Measurements from ENCODE around the gene RCL1. TPM values are rescaled to one million over a fixed set of nuclear protein-coding genes. Genes with fewer than 3 reads are reported as not detected.

Gene RCL1
- total and polyA plus RNA-seq, 2 donors: 19.6 to 24.0 TPM

DNA sequence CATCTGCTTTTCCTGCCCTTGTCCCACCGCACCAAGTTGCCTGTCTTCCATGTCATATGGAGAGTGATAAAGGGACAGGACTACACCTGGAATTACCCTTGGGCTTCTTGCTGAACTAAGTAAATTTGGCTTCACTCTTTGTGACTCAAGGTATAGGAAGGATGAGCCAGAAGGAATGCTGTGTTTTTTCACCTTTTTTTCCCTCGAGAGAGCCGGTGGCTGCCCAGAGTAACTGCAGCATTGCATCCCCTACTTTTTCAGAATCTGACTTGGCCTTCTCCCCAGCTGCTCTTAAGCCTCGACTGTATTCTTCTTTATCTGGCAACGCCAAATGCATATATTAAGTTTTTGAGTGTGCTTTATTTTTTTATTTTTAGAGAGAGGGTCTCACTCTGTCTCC lies 38.4 kb downstream of the RCL1 start:
- Histone ChIP-seq H3K27ac (ENCODE audit: low read depth in 1 of 2, low read length in 1 of 2) (no peak overlapping the region), H3K4me1 (ENCODE audit: control insufficient read depth in 2 of 2, insufficient read depth in 2 of 2, low read length in 2 of 2) (no peaks in the 10 kb centered on the region), H3K9me3 (ENCODE audit: control insufficient read depth in 2 of 2, insufficient read depth in 1 of 2, low read length in 1 of 2) (no peaks in the 10 kb centered on the region), H3K27me3 (ENCODE audit: control insufficient read depth in 2 of 2, insufficient read depth in 1 of 2, low read length in 1 of 2) (no peaks in the 10 kb centered on the region), H3K36me3 (ENCODE audit: control insufficient read depth in 2 of 2, insufficient read depth in 2 of 2, low read length in 1 of 2) (peaks cover 0 to 14% of the 10 kb centered on the region in 2 donors), H3K4me3 (ENCODE audit: low read length in 2 of 2) (no peak overlapping the region)
- no peak for DNase-seq (ENCODE audit: low read depth in 6 of 9, low spot score in 9 of 9)
- 97% methylated on average over 5 of the region's 5 CpGs for WGBS

DNA sequence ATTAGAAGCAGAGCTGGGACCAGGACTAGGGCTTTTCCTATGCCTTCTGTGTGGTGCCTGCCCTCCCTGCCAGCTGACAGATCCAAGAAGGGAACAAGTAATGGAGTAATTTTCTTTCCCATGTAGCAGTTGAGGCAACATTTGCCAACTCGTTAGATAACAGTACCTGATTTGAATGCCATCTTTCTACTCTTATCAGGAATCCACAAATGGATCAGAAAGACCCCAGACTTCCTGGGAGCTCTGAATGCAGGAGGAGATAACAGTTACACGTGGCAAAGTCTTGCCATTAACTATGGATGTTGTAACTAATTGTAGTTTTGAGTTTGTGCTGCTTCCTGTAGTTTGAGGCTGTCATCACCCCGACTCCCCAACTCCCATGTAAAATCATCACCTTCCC lies 39.2 kb downstream of the RCL1 start:
- peaks cover 0 to 15% of the 10 kb centered on the region in 2 donors for H3K36me3 ChIP-seq (ENCODE audit: control insufficient read depth in 2 of 2, insufficient read depth in 2 of 2, low read length in 1 of 2)
- no peak for DNase-seq (ENCODE audit: low read depth in 6 of 9, low spot score in 9 of 9)
- H3K4me3 ChIP-seq (ENCODE audit: low read length in 2 of 2): no peak overlapping the region
- H3K9me3 ChIP-seq (ENCODE audit: control insufficient read depth in 2 of 2, insufficient read depth in 1 of 2, low read length in 1 of 2): no peaks in the 10 kb centered on the region
- no peak overlapping the region for H3K27ac ChIP-seq (ENCODE audit: low read depth in 1 of 2, low read length in 1 of 2)
- H3K27me3 ChIP-seq (ENCODE audit: control insufficient read depth in 2 of 2, insufficient read depth in 1 of 2, low read length in 1 of 2): no peaks in the 10 kb centered on the region
- H3K4me1 ChIP-seq (ENCODE audit: control insufficient read depth in 2 of 2, insufficient read depth in 2 of 2, low read length in 2 of 2): no peaks in the 10 kb centered on the region
- WGBS: 95% methylated on average over 3 of the region's 3 CpGs

DNA sequence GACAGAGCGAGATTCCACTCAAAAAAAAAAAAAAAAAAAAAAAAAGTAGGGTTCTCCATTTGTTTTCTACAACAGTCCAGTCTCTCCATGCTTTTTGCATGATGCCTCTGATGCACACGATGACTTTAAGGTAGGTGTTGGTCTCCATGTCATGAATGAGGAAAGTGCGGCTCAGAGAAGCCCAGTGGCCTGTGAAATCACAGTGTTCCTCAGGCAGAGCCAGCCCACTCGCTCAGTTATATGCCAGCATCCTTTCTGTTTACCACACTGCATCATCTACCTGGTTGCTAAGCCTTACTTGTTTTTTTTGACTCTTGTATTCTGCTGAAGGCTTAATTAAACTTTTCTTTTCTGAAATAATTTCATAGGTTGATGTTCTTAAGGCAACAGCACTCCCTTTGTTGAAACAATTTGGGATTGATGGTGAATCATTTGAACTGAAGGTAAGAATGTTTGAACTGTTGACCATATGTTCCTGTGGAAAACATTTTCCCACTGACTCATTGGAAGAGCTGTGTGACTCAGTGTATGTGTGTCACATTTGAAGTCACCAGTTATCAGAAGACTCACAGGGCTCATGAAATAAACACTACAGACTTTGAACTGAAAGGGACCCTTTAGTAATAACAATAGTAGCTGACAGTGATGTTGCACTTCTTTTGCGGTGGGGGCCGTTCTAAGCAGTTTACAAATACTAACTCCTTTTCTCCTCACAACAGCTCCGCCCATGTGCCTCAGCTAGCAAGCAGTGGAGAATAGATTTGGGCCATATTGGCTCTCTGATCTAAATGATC lies 40.2 kb downstream of the RCL1 start:
- Histone ChIP-seq H3K4me1 (ENCODE audit: control insufficient read depth in 2 of 2, insufficient read depth in 2 of 2, low read length in 2 of 2) (no peaks in the 10 kb centered on the region), H3K9me3 (ENCODE audit: control insufficient read depth in 2 of 2, insufficient read depth in 1 of 2, low read length in 1 of 2) (no peaks in the 10 kb centered on the region), H3K36me3 (ENCODE audit: control insufficient read depth in 2 of 2, insufficient read depth in 2 of 2, low read length in 1 of 2) (peaks cover 0 to 13% of the 10 kb centered on the region in 2 donors), H3K4me3 (ENCODE audit: low read length in 2 of 2) (no peak overlapping the region), H3K27me3 (ENCODE audit: control insufficient read depth in 2 of 2, insufficient read depth in 1 of 2, low read length in 1 of 2) (no peaks in the 10 kb centered on the region), H3K27ac (ENCODE audit: low read depth in 1 of 2, low read length in 1 of 2) (no peak overlapping the region)
- DNase-seq (ENCODE audit: low read depth in 6 of 9, low spot score in 9 of 9): no peak
- WGBS: 98% methylated on average over 7 of the region's 7 CpGs

DNA sequence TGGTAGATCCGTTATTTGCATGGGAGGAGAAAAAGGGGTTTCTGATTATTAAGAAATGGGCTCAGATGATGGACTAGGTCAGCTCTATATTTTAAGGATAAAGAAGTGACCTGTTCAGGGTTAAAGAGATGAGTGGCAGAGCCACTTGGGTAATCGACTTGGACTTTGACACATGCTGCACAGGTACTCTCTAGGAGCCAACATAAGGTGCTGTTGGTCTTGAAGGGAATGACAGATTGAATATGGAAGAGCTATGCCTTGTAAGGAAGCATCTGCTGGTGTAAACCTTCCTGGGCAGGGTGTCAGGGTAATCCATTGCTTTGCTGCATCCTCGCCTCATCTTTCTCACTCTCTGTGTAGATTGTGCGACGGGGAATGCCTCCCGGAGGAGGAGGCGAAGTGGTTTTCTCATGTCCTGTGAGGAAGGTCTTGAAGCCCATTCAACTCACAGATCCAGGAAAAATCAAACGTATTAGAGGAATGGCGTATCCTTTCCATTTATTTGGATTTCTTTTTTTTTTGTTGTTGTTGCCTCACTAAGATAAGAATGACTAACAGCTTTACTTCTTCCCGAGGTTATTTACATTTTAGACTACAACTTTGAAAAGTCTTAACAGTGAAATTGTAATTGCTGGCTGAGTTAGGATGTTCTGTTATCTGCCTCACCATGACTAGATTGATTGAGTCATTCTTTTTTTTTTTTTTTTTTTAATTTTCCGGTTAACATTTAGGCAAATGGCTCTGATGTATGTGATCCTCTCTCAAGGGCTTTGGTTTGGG lies 41.2 kb downstream of the RCL1 start:
- Histone ChIP-seq H3K27ac (ENCODE audit: low read depth in 1 of 2, low read length in 1 of 2) (no peak overlapping the region), H3K9me3 (ENCODE audit: control insufficient read depth in 2 of 2, insufficient read depth in 1 of 2, low read length in 1 of 2) (no peaks in the 10 kb centered on the region), H3K4me1 (ENCODE audit: control insufficient read depth in 2 of 2, insufficient read depth in 2 of 2, low read length in 2 of 2) (no peaks in the 10 kb centered on the region), H3K27me3 (ENCODE audit: control insufficient read depth in 2 of 2, insufficient read depth in 1 of 2, low read length in 1 of 2) (no peaks in the 10 kb centered on the region), H3K36me3 (ENCODE audit: control insufficient read depth in 2 of 2, insufficient read depth in 2 of 2, low read length in 1 of 2) (peaks cover 0 to 13% of the 10 kb centered on the region in 2 donors), H3K4me3 (ENCODE audit: low read length in 2 of 2) (no peak overlapping the region)
- DNase-seq (ENCODE audit: low read depth in 6 of 9, low spot score in 9 of 9): no peak
- WGBS: 97% methylated on average over 11 of the region's 11 CpGs

DNA sequence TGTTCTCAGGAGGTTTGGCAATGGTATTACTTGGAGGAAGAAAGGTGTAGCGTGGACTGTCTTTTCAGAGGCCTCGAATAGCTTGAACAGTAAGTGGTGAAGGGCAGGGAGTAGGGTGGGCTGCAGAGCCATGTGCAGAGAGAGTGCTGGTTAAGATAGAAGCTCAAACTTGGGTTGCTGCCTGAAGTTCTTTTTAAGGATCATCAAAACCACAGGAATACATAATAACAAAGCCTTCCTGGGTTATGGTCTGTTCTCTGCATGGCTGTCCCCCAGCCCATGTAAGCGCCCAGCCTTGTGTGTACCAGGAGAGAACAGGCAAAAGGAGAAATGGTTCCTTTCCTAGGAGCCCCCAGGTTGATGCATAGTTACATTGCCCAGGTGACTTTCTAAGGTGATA lies 43.9 kb downstream of the RCL1 start:
- Histone ChIP-seq H3K9me3 (ENCODE audit: control insufficient read depth in 2 of 2, insufficient read depth in 1 of 2, low read length in 1 of 2) (no peaks in the 10 kb centered on the region), H3K4me3 (ENCODE audit: low read length in 2 of 2) (no peak overlapping the region), H3K27ac (ENCODE audit: low read depth in 1 of 2, low read length in 1 of 2) (no peak overlapping the region), H3K27me3 (ENCODE audit: control insufficient read depth in 2 of 2, insufficient read depth in 1 of 2, low read length in 1 of 2) (no peaks in the 10 kb centered on the region), H3K4me1 (ENCODE audit: control insufficient read depth in 2 of 2, insufficient read depth in 2 of 2, low read length in 2 of 2) (no peaks in the 10 kb centered on the region), H3K36me3 (ENCODE audit: control insufficient read depth in 2 of 2, insufficient read depth in 2 of 2, low read length in 1 of 2) (peaks cover 0 to 8% of the 10 kb centered on the region in 2 donors)
- WGBS: 97% methylated on average over 3 of the region's 3 CpGs
- no peak for DNase-seq (ENCODE audit: low read depth in 6 of 9, low spot score in 9 of 9)

DNA sequence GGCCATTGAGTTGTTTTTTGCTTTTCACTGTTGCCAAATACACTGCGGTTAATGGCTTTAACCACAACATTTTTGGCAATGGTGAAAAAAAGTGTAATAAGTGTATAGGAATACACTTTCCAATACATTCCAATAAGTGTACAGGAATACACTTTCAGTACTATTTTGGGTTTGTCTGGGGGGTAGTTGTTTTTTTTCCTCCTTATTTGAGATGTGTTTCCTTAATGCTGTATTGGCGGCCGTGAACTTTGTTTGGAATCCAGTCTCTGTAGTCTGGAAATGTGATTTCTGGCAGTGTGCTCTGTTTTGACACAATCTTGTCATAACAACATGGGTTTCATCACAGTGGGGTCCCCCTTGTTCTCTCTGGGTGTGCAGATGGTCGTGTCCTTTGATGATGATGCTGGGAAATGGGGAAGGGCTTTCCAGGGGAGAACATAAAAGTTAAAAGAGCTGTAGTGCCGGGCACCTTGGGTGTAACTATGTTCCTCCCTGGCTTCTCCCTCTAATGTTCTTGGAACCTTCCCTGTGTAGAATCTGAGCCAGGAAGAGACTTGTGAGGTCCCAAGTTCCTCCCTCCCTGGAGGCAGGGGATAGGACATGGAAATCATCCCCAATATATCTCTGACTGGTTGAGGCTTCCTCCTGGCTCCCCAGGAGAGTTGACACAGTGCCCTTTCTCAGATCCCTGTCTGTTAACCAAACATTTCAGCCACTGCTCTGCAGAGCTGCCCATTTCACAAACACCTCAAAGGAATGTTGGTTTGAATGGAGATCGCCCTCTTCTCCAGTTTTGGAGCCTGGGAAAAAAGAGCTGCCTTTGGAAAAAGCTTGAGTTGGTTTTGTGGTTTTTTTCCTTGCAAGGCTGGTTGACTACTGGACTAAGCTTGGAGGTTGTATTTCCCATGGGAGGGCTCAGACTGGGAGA lies 44.8 kb downstream of the RCL1 start:
- Histone ChIP-seq H3K4me1 (ENCODE audit: control insufficient read depth in 2 of 2, insufficient read depth in 2 of 2, low read length in 2 of 2) (peaks cover 0 to 2% of the 10 kb centered on the region in 2 donors), H3K36me3 (ENCODE audit: control insufficient read depth in 2 of 2, insufficient read depth in 2 of 2, low read length in 1 of 2) (peaks cover 0 to 8% of the 10 kb centered on the region in 2 donors), H3K27ac (ENCODE audit: low read depth in 1 of 2, low read length in 1 of 2) (no peak overlapping the region), H3K27me3 (ENCODE audit: control insufficient read depth in 2 of 2, insufficient read depth in 1 of 2, low read length in 1 of 2) (no peaks in the 10 kb centered on the region), H3K9me3 (ENCODE audit: control insufficient read depth in 2 of 2, insufficient read depth in 1 of 2, low read length in 1 of 2) (no peaks in the 10 kb centered on the region), H3K4me3 (ENCODE audit: low read length in 2 of 2) (no peak overlapping the region)
- DNase-seq (ENCODE audit: low read depth in 6 of 9, low spot score in 9 of 9): no peak
- 95% methylated on average over 6 of the region's 6 CpGs for WGBS

DNA sequence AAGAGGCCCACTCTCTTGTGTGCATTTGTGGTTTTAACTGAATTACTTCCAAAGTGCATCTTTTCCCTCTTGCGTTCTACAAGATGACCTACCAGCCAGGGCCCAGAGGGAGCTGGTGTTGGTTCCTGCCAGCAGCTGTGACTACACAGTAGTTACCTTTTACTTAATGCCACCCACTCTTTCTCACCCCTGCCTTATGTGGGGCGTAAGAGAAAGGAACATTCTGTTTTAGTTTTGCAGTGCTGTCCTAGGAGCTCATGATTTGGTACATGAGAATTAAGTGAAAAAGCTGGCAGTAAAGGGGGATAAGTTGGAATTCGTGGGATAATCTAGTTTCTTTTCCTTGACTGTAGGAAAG lies 45.4 kb downstream of the RCL1 start:
- no peaks in the 10 kb centered on the region for H3K9me3 ChIP-seq (ENCODE audit: control insufficient read depth in 2 of 2, insufficient read depth in 1 of 2, low read length in 1 of 2)
- H3K36me3 ChIP-seq (ENCODE audit: control insufficient read depth in 2 of 2, insufficient read depth in 2 of 2, low read length in 1 of 2): peaks cover 0 to 7% of the 10 kb centered on the region in 2 donors
- whole genome bisulfite sequencing: 73% methylated on average over 3 of the region's 3 CpGs
- no peak overlapping the region for H3K27ac ChIP-seq (ENCODE audit: low read depth in 1 of 2, low read length in 1 of 2)
- DNase-seq (ENCODE audit: low read depth in 6 of 9, low spot score in 9 of 9): no peak
- H3K4me1 ChIP-seq (ENCODE audit: control insufficient read depth in 2 of 2, insufficient read depth in 2 of 2, low read length in 2 of 2): peaks cover 0 to 2% of the 10 kb centered on the region in 2 donors
- H3K27me3 ChIP-seq (ENCODE audit: control insufficient read depth in 2 of 2, insufficient read depth in 1 of 2, low read length in 1 of 2): no peaks in the 10 kb centered on the region
- H3K4me3 ChIP-seq (ENCODE audit: low read length in 2 of 2): no peak overlapping the region

DNA sequence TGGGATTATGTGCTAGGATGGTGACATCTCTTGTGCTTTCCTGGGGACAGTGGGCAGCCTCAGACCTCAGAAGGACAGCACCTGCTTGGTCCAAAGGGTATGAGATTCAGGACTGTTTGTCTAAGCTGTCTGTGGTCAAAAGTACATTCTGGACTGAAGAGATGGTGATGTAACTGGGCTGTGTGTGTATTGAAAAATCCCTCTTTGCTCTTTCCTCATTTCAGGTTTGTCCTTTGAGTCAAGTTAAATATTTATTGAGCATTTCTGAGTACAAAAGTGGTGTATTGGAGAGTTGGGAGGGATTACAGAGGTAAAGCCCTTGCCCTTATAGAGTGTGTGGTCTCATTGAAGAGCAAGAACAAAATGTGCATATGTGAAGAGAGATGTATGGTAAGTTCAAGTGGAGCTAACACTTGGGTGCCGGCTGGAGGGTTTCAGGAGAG lies 46.7 kb downstream of the RCL1 start:
- H3K36me3 ChIP-seq (ENCODE audit: control insufficient read depth in 2 of 2, insufficient read depth in 2 of 2, low read length in 1 of 2): peaks cover 0 to 12% of the 10 kb centered on the region in 2 donors
- no peak overlapping the region for H3K4me3 ChIP-seq (ENCODE audit: low read length in 2 of 2)
- H3K9me3 ChIP-seq (ENCODE audit: control insufficient read depth in 2 of 2, insufficient read depth in 1 of 2, low read length in 1 of 2): no peaks in the 10 kb centered on the region
- WGBS: 98% methylated on average over 1 of the region's 1 CpG
- H3K27me3 ChIP-seq (ENCODE audit: control insufficient read depth in 2 of 2, insufficient read depth in 1 of 2, low read length in 1 of 2): no peaks in the 10 kb centered on the region
- peaks cover 0 to 2% of the 10 kb centered on the region in 2 donors for H3K4me1 ChIP-seq (ENCODE audit: control insufficient read depth in 2 of 2, insufficient read depth in 2 of 2, low read length in 2 of 2)
- H3K27ac ChIP-seq (ENCODE audit: low read depth in 1 of 2, low read length in 1 of 2): no peak overlapping the region
- DNase-seq (ENCODE audit: low read depth in 6 of 9, low spot score in 9 of 9): no peak

Measured in thymus (tissue), 11 donors.